ENCODE results near the gene SCPEP1.
A peak's percentile ranks its signal among the peaks of the same experiment; 100 is the strongest.

The SCPEP1 gene

GRCh38 chr17:57043276-57043675, 65.3 kb downstream of the SCPEP1 start:
- no peak for DNase-seq (ENCODE audit: low spot score)

GRCh38 chr17:57044976-57045867, 67.3 kb downstream of the SCPEP1 start:
- no peak for DNase-seq (ENCODE audit: low spot score)

GRCh38 chr17:57045868-57046704, 68.2 kb downstream of the SCPEP1 start:
- no peak for DNase-seq (ENCODE audit: low spot score)

GRCh38 chr17:57046749-57047148, 68.8 kb downstream of the SCPEP1 start:
- DNase-seq (ENCODE audit: low spot score) = no peak

- peak; percentile 61 for DNase-seq (ENCODE audit: low spot score)
These were observed 70.2 kb downstream of the SCPEP1 start for GRCh38 chr17:57048096-57048495.

- no peak for DNase-seq (ENCODE audit: low spot score)
These were observed 72.4 kb downstream of the SCPEP1 start for GRCh38 chr17:57050306-57050705.

GRCh38 chr17:57051886-57052361, 74.0 kb downstream of the SCPEP1 start:
- DNase-seq (ENCODE audit: low spot score) = no peak
